NCI-H187 (cell line): ENCODE data around the gene BACH2.
"Not testable (repeated sequence)": the region's sequence is repeated elsewhere in the genome, so short reads cannot be mapped to it uniquely, and the experiment has no call there.

Source experiments
- DNase-seq, 2 experiments: peaks; one replicate each; lab custom pipeline; 2025; lab: John Stamatoyannopoulos, UW

Gene BACH2

GRCh38 chr6:89938014-89938413 is 358.6 kb downstream of the BACH2 start:
- DNase-seq, result no peak

GRCh38 chr6:89936177-89936576 is 360.5 kb downstream of the BACH2 start:
- no peak for DNase-seq

GRCh38 chr6:89934685-89935366 is 361.8 kb downstream of the BACH2 start:
- DNase-seq, result no peak

GRCh38 chr6:89932245-89932802 is 364.3 kb downstream of the BACH2 start:
- DNase-seq, result no peak

GRCh38 chr6:89930789-89931188 is 365.9 kb downstream of the BACH2 start:
- no peak for DNase-seq

- DNase-seq, result no peak
Observed at GRCh38 chr6:89928604-89929003, 368.0 kb downstream of the BACH2 start.

- no peak for DNase-seq
Observed at GRCh38 chr6:89927791-89928550, 368.7 kb downstream of the BACH2 start.

- no peak for DNase-seq
Observed at GRCh38 chr6:89927264-89927663, 369.4 kb downstream of the BACH2 start.

- no peak for DNase-seq
Observed at GRCh38 chr6:89925826-89926225, 370.8 kb downstream of the BACH2 start.

GRCh38 chr6:89924231-89924630 is 372.4 kb downstream of the BACH2 start:
- no peak for DNase-seq

- DNase-seq, result no peak
Observed at GRCh38 chr6:89921691-89922090, 375.0 kb downstream of the BACH2 start.

- DNase-seq, result no peak
Observed at GRCh38 chr6:89921197-89921596, 375.4 kb downstream of the BACH2 start.

GRCh38 chr6:89917801-89918366 is 378.8 kb downstream of the BACH2 start:
- no peak for DNase-seq

GRCh38 chr6:89917216-89917615 is 379.4 kb downstream of the BACH2 start:
- DNase-seq, result no peak

- no peak for DNase-seq
Observed at GRCh38 chr6:89916136-89916920, 380.3 kb downstream of the BACH2 start.

- DNase-seq, result no peak
Observed at GRCh38 chr6:89910902-89911240, 385.8 kb downstream of the BACH2 start.

GRCh38 chr6:89910001-89910901 is 386.4 kb downstream of the BACH2 start:
- not testable (repeated sequence) for DNase-seq

- DNase-seq, result no peak
Observed at GRCh38 chr6:89895276-89895874, 401.3 kb downstream of the BACH2 start.

- DNase-seq, result no peak
Observed at GRCh38 chr6:89894169-89894568, 402.5 kb downstream of the BACH2 start, which contains the start of gene GJA10. Gene GJA10 (plus strand): TSS chr6:89894469. CDS start chr6:89894469, 0 bp downstream.

- DNase-seq, result not testable (repeated sequence)
Observed at GRCh38 chr6:89892577-89892976, 404.1 kb downstream of the BACH2 start.
